Measurements from ENCODE around the gene COX7C.

Gene COX7C

GRCh38 chr5:86572825-86573517 lies 44.8 kb upstream of the COX7C start:
- TF ChIP-seq, protein P1, sequence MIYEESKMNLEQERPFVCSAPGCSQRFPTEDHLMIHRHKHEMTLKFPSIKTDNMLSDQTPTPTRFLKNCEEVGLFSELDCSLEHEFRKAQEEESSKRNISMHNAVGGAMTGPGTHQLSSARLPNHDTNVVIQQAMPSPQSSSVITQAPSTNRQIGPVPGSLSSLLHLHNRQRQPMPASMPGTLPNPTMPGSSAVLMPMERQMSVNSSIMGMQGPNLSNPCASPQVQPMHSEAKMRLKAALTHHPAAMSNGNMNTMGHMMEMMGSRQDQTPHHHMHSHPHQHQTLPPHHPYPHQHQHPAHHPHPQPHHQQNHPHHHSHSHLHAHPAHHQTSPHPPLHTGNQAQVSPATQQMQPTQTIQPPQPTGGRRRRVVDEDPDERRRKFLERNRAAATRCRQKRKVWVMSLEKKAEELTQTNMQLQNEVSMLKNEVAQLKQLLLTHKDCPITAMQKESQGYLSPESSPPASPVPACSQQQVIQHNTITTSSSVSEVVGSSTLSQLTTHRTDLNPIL (CRISPR knock-in tag; IDR thresholded peaks at IDR 0.05; ENCODE audit: low read depth) = no peak
- TF ChIP-seq GLIS3 (CRISPR knock-in tag; IDR thresholded peaks at IDR 0.05) = no peak
- no peak for TF ChIP-seq ZNF565 (CRISPR knock-in tag; conservative IDR thresholded peaks at IDR 0.05; ENCODE audit: low read depth)
- no peak for TF ChIP-seq ZC3H10 (CRISPR knock-in tag; IDR thresholded peaks at IDR 0.05)
- TF ChIP-seq ISL1 (CRISPR knock-in tag; IDR thresholded peaks at IDR 0.05) = no peak
- TF ChIP-seq BACH2 (CRISPR knock-in tag; IDR thresholded peaks at IDR 0.05; ENCODE audit: borderline replicate concordance) = no peak
- no peak for TF ChIP-seq SNAI2 (CRISPR knock-in tag; IDR thresholded peaks at IDR 0.05)
- no peak for TF ChIP-seq ARNTL (CRISPR knock-in tag; IDR thresholded peaks at IDR 0.05; ENCODE audit: borderline replicate concordance, low read depth)
- TF ChIP-seq TCF4 (CRISPR knock-in tag; IDR thresholded peaks at IDR 0.05; ENCODE audit: borderline replicate concordance) = no peak
- no peak for TF ChIP-seq ZFP30 (CRISPR knock-in tag; IDR thresholded peaks at IDR 0.05)
- TF ChIP-seq TOX (CRISPR knock-in tag; IDR thresholded peaks at IDR 0.05; ENCODE audit: borderline replicate concordance) = no peak
- TF ChIP-seq, protein P2, sequence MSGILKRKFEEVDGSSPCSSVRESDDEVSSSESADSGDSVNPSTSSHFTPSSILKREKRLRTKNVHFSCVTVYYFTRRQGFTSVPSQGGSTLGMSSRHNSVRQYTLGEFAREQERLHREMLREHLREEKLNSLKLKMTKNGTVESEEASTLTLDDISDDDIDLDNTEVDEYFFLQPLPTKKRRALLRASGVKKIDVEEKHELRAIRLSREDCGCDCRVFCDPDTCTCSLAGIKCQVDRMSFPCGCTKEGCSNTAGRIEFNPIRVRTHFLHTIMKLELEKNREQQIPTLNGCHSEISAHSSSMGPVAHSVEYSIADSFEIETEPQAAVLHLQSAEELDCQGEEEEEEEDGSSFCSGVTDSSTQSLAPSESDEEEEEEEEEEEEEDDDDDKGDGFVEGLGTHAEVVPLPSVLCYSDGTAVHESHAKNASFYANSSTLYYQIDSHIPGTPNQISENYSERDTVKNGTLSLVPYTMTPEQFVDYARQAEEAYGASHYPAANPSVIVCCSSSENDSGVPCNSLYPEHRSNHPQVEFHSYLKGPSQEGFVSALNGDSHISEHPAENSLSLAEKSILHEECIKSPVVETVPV (CRISPR knock-in tag; IDR thresholded peaks at IDR 0.05) = no peak
- TF ChIP-seq PPARA (CRISPR knock-in tag; IDR thresholded peaks at IDR 0.05; ENCODE audit: borderline replicate concordance) = no peak
- TF ChIP-seq PATZ1 (CRISPR knock-in tag; IDR thresholded peaks at IDR 0.05; ENCODE audit: borderline replicate concordance) = no peak
- no peak for ATAC-seq

GRCh38 chr5:86579502-86579901 lies 38.2 kb upstream of the COX7C start:
- TF ChIP-seq TOX (CRISPR knock-in tag; IDR thresholded peaks at IDR 0.05; ENCODE audit: borderline replicate concordance) (no peak), ZNF565 (CRISPR knock-in tag; conservative IDR thresholded peaks at IDR 0.05; ENCODE audit: low read depth) (no peak), GLIS3 (CRISPR knock-in tag; IDR thresholded peaks at IDR 0.05) (no peak), TCF4 (CRISPR knock-in tag; IDR thresholded peaks at IDR 0.05; ENCODE audit: borderline replicate concordance) (no peak), ZFP3 (CRISPR knock-in tag; IDR thresholded peaks at IDR 0.05) (no peak), ESRRG (CRISPR knock-in tag; IDR thresholded peaks at IDR 0.05) (no peak), BACH2 (CRISPR knock-in tag; IDR thresholded peaks at IDR 0.05; ENCODE audit: borderline replicate concordance) (no peak), RARB (CRISPR knock-in tag; IDR thresholded peaks at IDR 0.05) (no peak)
- TF ChIP-seq, protein P2 (CRISPR knock-in tag; IDR thresholded peaks at IDR 0.05) = no peak
- no peak for ATAC-seq

DNA sequence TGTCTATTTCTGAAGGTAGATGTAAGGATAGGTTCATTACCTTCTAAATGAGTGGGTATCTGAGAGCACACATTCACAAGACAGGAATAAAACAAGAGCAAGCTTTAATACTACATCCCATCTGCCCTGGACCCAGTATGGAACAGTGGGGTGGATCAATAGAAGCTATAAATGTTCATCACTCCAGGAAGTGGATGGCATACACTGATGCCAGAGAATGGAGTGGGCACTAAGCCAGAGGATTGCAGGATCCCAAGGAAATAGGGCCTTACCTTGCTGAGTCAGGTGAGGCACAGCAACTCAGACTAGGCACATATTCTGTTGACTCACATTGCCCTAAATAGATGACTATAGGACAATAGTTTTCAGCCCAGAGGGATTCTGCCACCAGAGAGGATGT lies 21.3 kb upstream of the COX7C start:
- TF ChIP-seq ARNTL (CRISPR knock-in tag; IDR thresholded peaks at IDR 0.05; ENCODE audit: borderline replicate concordance, low read depth) (no peak), OSR1 (CRISPR knock-in tag; IDR thresholded peaks at IDR 0.05) (no peak), ZNF8 (CRISPR knock-in tag; IDR thresholded peaks at IDR 0.05) (no peak), SNAI2 (CRISPR knock-in tag; IDR thresholded peaks at IDR 0.05) (no peak), GLIS3 (CRISPR knock-in tag; IDR thresholded peaks at IDR 0.05) (no peak), ZFP30 (CRISPR knock-in tag; IDR thresholded peaks at IDR 0.05) (no peak), PATZ1 (CRISPR knock-in tag; IDR thresholded peaks at IDR 0.05; ENCODE audit: borderline replicate concordance) (no peak), ZNF70 (CRISPR knock-in tag; IDR thresholded peaks at IDR 0.05) (no peak), TOX (CRISPR knock-in tag; IDR thresholded peaks at IDR 0.05; ENCODE audit: borderline replicate concordance) (no peak), PPARA (CRISPR knock-in tag; IDR thresholded peaks at IDR 0.05; ENCODE audit: borderline replicate concordance) (no peak), ZNF565 (CRISPR knock-in tag; conservative IDR thresholded peaks at IDR 0.05; ENCODE audit: low read depth) (no peak), CSDC2 (CRISPR knock-in tag; IDR thresholded peaks at IDR 0.05) (no peak), RARB (CRISPR knock-in tag; IDR thresholded peaks at IDR 0.05) (no peak), ZFP3 (CRISPR knock-in tag; IDR thresholded peaks at IDR 0.05) (no peak), ESRRG (CRISPR knock-in tag; IDR thresholded peaks at IDR 0.05) (no peak)
- TF ChIP-seq, protein P3, sequence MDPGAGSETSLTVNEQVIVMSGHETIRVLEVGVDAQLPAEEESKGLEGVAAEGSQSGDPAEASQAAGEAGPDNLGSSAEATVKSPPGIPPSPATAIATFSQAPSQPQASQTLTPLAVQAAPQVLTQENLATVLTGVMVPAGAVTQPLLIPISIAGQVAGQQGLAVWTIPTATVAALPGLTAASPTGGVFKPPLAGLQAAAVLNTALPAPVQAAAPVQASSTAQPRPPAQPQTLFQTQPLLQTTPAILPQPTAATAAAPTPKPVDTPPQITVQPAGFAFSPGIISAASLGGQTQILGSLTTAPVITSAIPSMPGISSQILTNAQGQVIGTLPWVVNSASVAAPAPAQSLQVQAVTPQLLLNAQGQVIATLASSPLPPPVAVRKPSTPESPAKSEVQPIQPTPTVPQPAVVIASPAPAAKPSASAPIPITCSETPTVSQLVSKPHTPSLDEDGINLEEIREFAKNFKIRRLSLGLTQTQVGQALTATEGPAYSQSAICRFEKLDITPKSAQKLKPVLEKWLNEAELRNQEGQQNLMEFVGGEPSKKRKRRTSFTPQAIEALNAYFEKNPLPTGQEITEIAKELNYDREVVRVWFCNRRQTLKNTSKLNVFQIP (CRISPR knock-in tag; IDR thresholded peaks at IDR 0.05; ENCODE audit: borderline replicate concordance, low read depth) = no peak
- TF ChIP-seq, protein P2 (CRISPR knock-in tag; IDR thresholded peaks at IDR 0.05) = no peak
- TF ChIP-seq, protein P1 (CRISPR knock-in tag; IDR thresholded peaks at IDR 0.05; ENCODE audit: low read depth) = no peak
- ATAC-seq = no peak

Measured in SK-N-SH treated with all-trans-retinoic acid at 6 μM for 48 hours (cell line).